GM06990 (cell line): Measurements from ENCODE around the gene ULK4.
A peak's percentile ranks its signal among the peaks of the same experiment; 100 is the strongest.

Experiments used
- DNase-seq: peaks from one replicate; pipeline ENCODE4 v3.0.0-alpha.2; 2011; ENCODE audit not compliant: insufficient read length; ENCODE audit errors: extremely low read depth
- H3K27me3 ChIP-seq: replicated peaks from 2 replicates; pipeline ENCODE4 v1.6.0; 2011; ENCODE audit warnings: low read length; ENCODE audit not compliant: control insufficient read depth, insufficient read depth
- H3K36me3 ChIP-seq: 2 replicates; pipeline ENCODE4 v1.5.1; 2011; ENCODE audit warnings: low read length; ENCODE audit not compliant: control insufficient read depth, insufficient read depth
- H3K4me3 ChIP-seq: replicated peaks from 2 replicates; pipeline ENCODE4 v1.5.1; 2011; ENCODE audit warnings: low read depth, mild to moderate bottlenecking, control low read depth, low read length
- TF ChIP-seq, protein P1 (sequence below): IDR thresholded peaks from 2 replicates; pipeline ENCODE4 v1.5.1; 2011; ENCODE audit warnings: low read length, control low read depth, mild to moderate bottlenecking, inconsistent platforms; ENCODE audit not compliant: insufficient read depth, poor library complexity, severe bottlenecking

Gene ULK4

DNA sequence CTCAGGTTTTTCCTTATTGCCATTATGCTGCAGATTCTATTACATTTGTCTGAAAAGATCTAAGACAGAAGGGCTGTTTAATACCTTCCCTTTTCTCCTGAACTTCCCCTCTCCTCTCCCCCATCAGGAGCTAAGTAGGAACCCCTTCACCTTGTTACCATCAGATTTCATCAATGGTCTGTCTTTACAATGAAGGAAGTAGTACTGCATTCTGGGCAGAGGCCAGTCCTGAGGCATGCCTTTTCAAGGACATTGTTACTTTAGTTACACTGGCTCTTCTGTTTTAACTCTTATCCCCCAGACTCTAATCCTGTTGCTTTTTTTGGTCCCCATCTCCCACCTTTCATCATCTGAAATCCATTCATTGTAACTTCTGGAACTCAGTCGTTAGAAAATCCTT is 754.5 kb downstream of the ULK4 start:
- Histone ChIP-seq H3K4me3 (no peak overlapping the region), H3K27me3 (no peaks in the 10 kb centered on the region), H3K36me3 (peaks cover 2% of the 10 kb centered on the region; the same call in 1 of the 2 replicates)
- DNase-seq = no peak
- TF ChIP-seq, protein P1, sequence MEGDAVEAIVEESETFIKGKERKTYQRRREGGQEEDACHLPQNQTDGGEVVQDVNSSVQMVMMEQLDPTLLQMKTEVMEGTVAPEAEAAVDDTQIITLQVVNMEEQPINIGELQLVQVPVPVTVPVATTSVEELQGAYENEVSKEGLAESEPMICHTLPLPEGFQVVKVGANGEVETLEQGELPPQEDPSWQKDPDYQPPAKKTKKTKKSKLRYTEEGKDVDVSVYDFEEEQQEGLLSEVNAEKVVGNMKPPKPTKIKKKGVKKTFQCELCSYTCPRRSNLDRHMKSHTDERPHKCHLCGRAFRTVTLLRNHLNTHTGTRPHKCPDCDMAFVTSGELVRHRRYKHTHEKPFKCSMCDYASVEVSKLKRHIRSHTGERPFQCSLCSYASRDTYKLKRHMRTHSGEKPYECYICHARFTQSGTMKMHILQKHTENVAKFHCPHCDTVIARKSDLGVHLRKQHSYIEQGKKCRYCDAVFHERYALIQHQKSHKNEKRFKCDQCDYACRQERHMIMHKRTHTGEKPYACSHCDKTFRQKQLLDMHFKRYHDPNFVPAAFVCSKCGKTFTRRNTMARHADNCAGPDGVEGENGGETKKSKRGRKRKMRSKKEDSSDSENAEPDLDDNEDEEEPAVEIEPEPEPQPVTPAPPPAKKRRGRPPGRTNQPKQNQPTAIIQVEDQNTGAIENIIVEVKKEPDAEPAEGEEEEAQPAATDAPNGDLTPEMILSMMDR = no peak

DNA sequence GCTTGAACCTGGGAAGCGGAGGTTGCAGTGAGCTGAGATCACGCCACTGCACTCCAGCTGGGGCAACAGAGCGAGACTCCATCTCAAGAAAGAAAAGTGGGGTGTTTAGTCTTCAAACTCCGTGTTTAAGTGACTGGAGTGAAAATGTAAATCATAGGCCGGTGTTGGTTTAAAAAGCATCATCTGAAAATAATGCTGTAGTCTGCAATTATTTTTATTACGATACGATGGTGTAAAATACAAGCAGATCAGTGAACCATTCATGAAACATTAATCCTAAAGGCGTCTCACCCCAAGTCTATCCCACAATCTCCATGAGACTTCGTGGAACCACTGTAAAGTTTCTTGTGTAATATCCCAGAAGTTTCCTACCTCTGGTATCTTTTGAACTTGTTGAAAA is 756.3 kb downstream of the ULK4 start:
- H3K4me3 ChIP-seq = no peak overlapping the region
- TF ChIP-seq, protein P1 = no peak
- no peaks in the 10 kb centered on the region for H3K27me3 ChIP-seq
- DNase-seq = no peak
- H3K36me3 ChIP-seq = peaks cover 2% of the 10 kb centered on the region; the same call in 1 of the 2 replicates

GRCh38 chr3:41204369-41204768 is 757.5 kb downstream of the ULK4 start:
- Histone ChIP-seq H3K27me3 (no peaks in the 10 kb centered on the region), H3K4me3 (no peak overlapping the region), H3K36me3 (no peaks in the 10 kb centered on the region)
- DNase-seq = no peak
- TF ChIP-seq, protein P1 = no peak

GRCh38 chr3:41202834-41203345 is 759.0 kb downstream of the ULK4 start:
- Histone ChIP-seq H3K36me3 (no peaks in the 10 kb centered on the region), H3K27me3 (no peaks in the 10 kb centered on the region), H3K4me3 (peak overlapping the region; percentile 31)
- DNase-seq = no peak
- TF ChIP-seq, protein P1 = peak; percentile 44

GRCh38 chr3:41202075-41202833 is 759.6 kb downstream of the ULK4 start:
- TF ChIP-seq, protein P1 = no peak
- Histone ChIP-seq H3K36me3 (no peaks in the 10 kb centered on the region), H3K4me3 (peak overlapping the region; percentile 31), H3K27me3 (no peaks in the 10 kb centered on the region)
- DNase-seq = peak; percentile 14
